Hematopoietic multipotent progenitor cell treated with erythropoietin and hydrocortisone succinate and interleukin-3 and kit ligand, for 4 days (in vitro differentiated cells): ENCODE results near the gene DPEP3.
A peak's percentile ranks its signal among the peaks of the same experiment; 100 is the strongest.

ENCODE experiments used
- DNase-seq: peaks from one replicate; pipeline ENCODE4 v3.0.0-alpha.2; 2015

The DPEP3 gene

DNA sequence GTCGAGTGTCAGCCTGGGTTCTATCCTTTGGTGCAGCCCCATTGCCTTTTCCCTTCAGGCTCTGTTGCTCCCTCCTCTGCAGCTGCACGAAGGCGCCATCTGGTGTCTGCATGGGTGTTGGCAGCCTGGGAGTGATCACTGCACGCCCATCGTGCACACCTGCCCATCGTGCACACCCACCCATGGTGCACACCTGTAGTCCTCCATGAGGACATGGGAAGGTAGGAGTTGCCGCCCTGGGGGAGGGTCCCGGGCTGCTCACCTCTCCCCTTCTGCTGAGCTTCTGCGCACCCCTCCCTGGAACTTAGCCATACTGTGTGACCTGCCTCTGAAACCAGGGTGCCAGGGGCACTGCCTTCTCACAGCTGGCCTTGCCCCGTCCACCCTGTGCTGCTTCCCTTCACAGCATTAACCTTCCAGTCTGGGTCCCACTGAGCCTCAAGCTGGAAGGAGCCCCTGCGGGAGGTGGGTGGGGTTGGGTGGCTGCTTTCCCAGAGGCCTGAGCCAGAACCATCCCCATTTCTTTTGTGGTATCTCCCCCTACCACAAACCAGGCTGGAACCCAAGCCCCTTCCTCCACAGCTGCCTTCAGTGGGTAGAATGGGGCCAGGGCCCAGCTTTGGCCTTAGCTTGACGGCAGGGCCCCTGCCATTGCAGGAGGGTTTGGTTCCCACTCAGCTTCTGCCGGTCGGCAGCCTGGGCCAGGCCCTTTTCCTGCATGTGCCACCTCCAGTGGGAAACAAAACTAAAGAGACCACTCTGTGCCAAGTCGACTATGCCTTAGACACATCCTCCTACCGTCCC lies 51.5 kb downstream of the DPEP3 start:
- DNase-seq: peak; percentile 86

- DNase-seq: no peak
These were observed 52.2 kb downstream of the DPEP3 start for GRCh38 chr16:67928147-67928546.

- DNase-seq: no peak
These were observed 53.0 kb downstream of the DPEP3 start for GRCh38 chr16:67927131-67927941.

- DNase-seq: peak; percentile 29
These were observed 54.0 kb downstream of the DPEP3 start for GRCh38 chr16:67926181-67926750.
